HG02840 (cell line): Measurements from ENCODE around the gene C1orf50.
"Not testable (repeated sequence)": the region's sequence is repeated elsewhere in the genome, so short reads cannot be mapped to it uniquely, and the experiment has no call there.

ENCODE experiments used
- ATAC-seq: cut with Tn5 transposase; IDR thresholded peaks from one replicate; pipeline ENCODE4 v1.9.1; 2021; ENCODE audit warnings: mild to moderate bottlenecking, moderate library complexity, moderate number of reproducible peaks; ENCODE audit not compliant: unreplicated experiment, low FRiP score

Gene C1orf50

GRCh38 chr1:42739753-42740700 is 27.0 kb upstream of the C1orf50 start, which contains the start of gene CLDN19:
Gene CLDN19, minus strand, starts transcription at chr1:42740236. Its CDS starts 173 bp downstream, at chr1:42740063.
- ATAC-seq = no peak

GRCh38 chr1:42740851-42741580 is 26.0 kb upstream of the C1orf50 start:
- ATAC-seq = no peak

- ATAC-seq = no peak
These were observed 25.3 kb upstream of the C1orf50 start for GRCh38 chr1:42741706-42742105.

GRCh38 chr1:42742141-42742540 is 24.9 kb upstream of the C1orf50 start:
- ATAC-seq = no peak

- ATAC-seq = no peak
These were observed 24.3 kb upstream of the C1orf50 start for GRCh38 chr1:42742617-42743316.

- ATAC-seq = no peak
These were observed 23.5 kb upstream of the C1orf50 start for GRCh38 chr1:42743317-42744147.

GRCh38 chr1:42744148-42744413 is 23.0 kb upstream of the C1orf50 start:
- no peak for ATAC-seq

- no peak for ATAC-seq
These were observed 21.2 kb upstream of the C1orf50 start for GRCh38 chr1:42745851-42746250.

GRCh38 chr1:42746436-42747105 is 20.5 kb upstream of the C1orf50 start:
- no peak for ATAC-seq

- ATAC-seq = no peak
These were observed 19.9 kb upstream of the C1orf50 start for GRCh38 chr1:42747125-42747524.

GRCh38 chr1:42748021-42748420 is 19.0 kb upstream of the C1orf50 start:
- no peak for ATAC-seq

GRCh38 chr1:42748461-42749410 is 18.3 kb upstream of the C1orf50 start:
- ATAC-seq = no peak

GRCh38 chr1:42750041-42750440 is 17.0 kb upstream of the C1orf50 start:
- no peak for ATAC-seq

GRCh38 chr1:42751511-42752070 is 15.5 kb upstream of the C1orf50 start:
- ATAC-seq = not testable (repeated sequence)

GRCh38 chr1:42752284-42752683 is 14.8 kb upstream of the C1orf50 start:
- ATAC-seq = no peak

GRCh38 chr1:42753070-42753469 is 14.0 kb upstream of the C1orf50 start:
- ATAC-seq = no peak

GRCh38 chr1:42756956-42757891 is 9.8 kb upstream of the C1orf50 start:
- ATAC-seq = no peak
